Hepatocyte (in vitro differentiated cells): ENCODE data around the gene FHOD3. TPM values are rescaled to one million over a fixed set of nuclear protein-coding genes. Genes with fewer than 3 reads are reported as not detected.

Source experiments
- DNase-seq: peaks from one replicate; pipeline ENCODE4 v3.0.0-alpha.2; 2016; ENCODE audit warnings: low spot score
- H2AFZ ChIP-seq: fragments of 200-600 bp; sonication (generic); 2 replicates; pipeline ENCODE4 v1.6.0; 2016; ENCODE audit warnings: antibody characterized with exemption, mild to moderate bottlenecking
- H3K27ac ChIP-seq: fragments of 200-600 bp; sonication (generic); 2 replicates; pipeline ENCODE4 v1.5.1; 2016; ENCODE audit warnings: mild to moderate bottlenecking
- H3K27me3 ChIP-seq: fragments of 200-600 bp; sonication (generic); 2 replicates; pipeline ENCODE4 v1.6.1; 2016
- H3K36me3 ChIP-seq: fragments of 200-600 bp; sonication (generic); replicated peaks from 2 replicates; pipeline ENCODE4 v1.5.1; 2016; ENCODE audit warnings: low read depth; ENCODE audit not compliant: insufficient read depth
- H3K4me1 ChIP-seq: fragments of 200-600 bp; sonication (generic); 2 replicates; pipeline ENCODE4 v1.5.1; 2016; ENCODE audit warnings: mild to moderate bottlenecking, moderate library complexity; ENCODE audit not compliant: insufficient read depth
- H3K4me2 ChIP-seq: fragments of 200-600 bp; sonication (generic); 2 replicates; pipeline ENCODE4 v1.6.0; 2016
- H3K4me3 ChIP-seq: fragments of 200-600 bp; sonication (generic); 2 replicates; pipeline ENCODE4 v1.5.1; 2016; ENCODE audit warnings: mild to moderate bottlenecking
- H3K79me2 ChIP-seq: fragments of 200-600 bp; sonication (generic); 2 replicates; pipeline ENCODE4 v1.6.0; 2017; ENCODE audit warnings: mild to moderate bottlenecking
- H3K9me2 ChIP-seq: fragments of 200-600 bp; sonication (generic); replicated peaks from 2 replicates; pipeline ENCODE4 v1.6.0; 2017; ENCODE audit warnings: mild to moderate bottlenecking; ENCODE audit not compliant: insufficient read depth
- H3K9me3 ChIP-seq: fragments of 200-600 bp; sonication (generic); 2 replicates; pipeline ENCODE4 v1.5.1; 2016; ENCODE audit warnings: low read depth, mild to moderate bottlenecking
- H4K20me1 ChIP-seq: fragments of 200-600 bp; sonication (generic); 2 replicates; pipeline ENCODE4 v1.6.0; 2016; ENCODE audit warnings: mild to moderate bottlenecking; ENCODE audit not compliant: insufficient read depth, poor library complexity, severe bottlenecking
- CTCF ChIP-seq: fragments of 200-600 bp; sonication (generic); IDR thresholded peaks from 2 replicates; pipeline ENCODE4 v1.5.1; 2016; ENCODE audit warnings: antibody characterized with exemption, mild to moderate bottlenecking; ENCODE audit not compliant: poor library complexity
- EZH2 ChIP-seq: fragments of 200-600 bp; sonication (generic); IDR thresholded peaks from 2 replicates; pipeline ENCODE4 v1.6.1; 2016; ENCODE audit warnings: antibody characterized with exemption, mild to moderate bottlenecking, borderline replicate concordance
- EZH2phosphoT487 ChIP-seq: fragments of 200-600 bp; sonication (generic); IDR thresholded peaks from one replicate; pipeline ENCODE4 v1.6.1; 2018; ENCODE audit warnings: antibody characterized with exemption, mild to moderate bottlenecking, low read depth, moderate library complexity; ENCODE audit not compliant: unreplicated experiment, severe bottlenecking
- WGBS: methylation state at CpG from one replicate; pipeline ENCODE4 v1.1.6; 2016; ENCODE audit warnings: low lambda C conversion rate; ENCODE audit errors: missing lambda C conversion rate; 5-methylcytosine and 5-hydroxymethylcytosine counted together
- polyA plus RNA-seq: library from polyadenylated mRNA; unstranded; fragments of >200 nt; fragmentation: Nextera tagmentation; extraction: Ambion mirVana; gene quantifications from 2 replicates; pipeline ENCODE4 v1.2.1, GENCODE V29; 2016
- total RNA-seq: library from RNA; depleted of rRNA; stranded (reverse); fragments of >200 nt; gene quantifications from 2 replicates; pipeline ENCODE4 v1.2.3, GENCODE V29; 2014

Gene FHOD3
- total and polyA plus RNA-seq, 2 experiments from 2014 or later = 1.7 to 2.7 TPM

GRCh38 chr18:36490897-36491296 is 193.4 kb downstream of the FHOD3 start:
- WGBS = 90% methylated on average over 4 of the region's 4 CpGs
- H3K4me3 ChIP-seq = no peak overlapping the region
- no peaks in the 10 kb centered on the region for H3K4me1 ChIP-seq
- H2AFZ ChIP-seq = no peak overlapping the region
- no peaks in the 10 kb centered on the region for H3K27me3 ChIP-seq
- no peak for DNase-seq
- no peak overlapping the region for H3K4me2 ChIP-seq
- no peak overlapping the region for H3K27ac ChIP-seq
- no peaks in the 10 kb centered on the region for H4K20me1 ChIP-seq
- no peaks in the 10 kb centered on the region for H3K79me2 ChIP-seq
- no peaks in the 10 kb centered on the region for H3K9me3 ChIP-seq
- H3K9me2 ChIP-seq = no peaks in the 10 kb centered on the region
- H3K36me3 ChIP-seq = no peaks in the 10 kb centered on the region
- TF ChIP-seq CTCF (no peak), EZH2 (no peak), EZH2phosphoT487 (no peak)

GRCh38 chr18:36492604-36493329 is 195.3 kb downstream of the FHOD3 start:
- TF ChIP-seq EZH2 = no peak
- no peak for TF ChIP-seq CTCF
- TF ChIP-seq EZH2phosphoT487 = no peak
- H3K4me3 ChIP-seq = no peak overlapping the region
- H3K9me2 ChIP-seq = no peaks in the 10 kb centered on the region
- no peak for DNase-seq
- H2AFZ ChIP-seq = no peak overlapping the region
- H3K9me3 ChIP-seq = no peaks in the 10 kb centered on the region
- no peaks in the 10 kb centered on the region for H4K20me1 ChIP-seq
- no peaks in the 10 kb centered on the region for H3K79me2 ChIP-seq
- H3K27me3 ChIP-seq = no peaks in the 10 kb centered on the region
- H3K4me2 ChIP-seq = no peak overlapping the region
- H3K36me3 ChIP-seq = no peaks in the 10 kb centered on the region
- WGBS = 93% methylated on average over 6 of the region's 6 CpGs
- H3K27ac ChIP-seq = peak overlapping the region; percentile 53
- no peaks in the 10 kb centered on the region for H3K4me1 ChIP-seq

GRCh38 chr18:36493349-36494159 is 196.0 kb downstream of the FHOD3 start:
- H3K27me3 ChIP-seq = no peaks in the 10 kb centered on the region
- H3K9me3 ChIP-seq = no peaks in the 10 kb centered on the region
- H3K4me3 ChIP-seq = no peak overlapping the region
- no peaks in the 10 kb centered on the region for H3K36me3 ChIP-seq
- TF ChIP-seq CTCF (no peak), EZH2 (no peak), EZH2phosphoT487 (no peak)
- no peaks in the 10 kb centered on the region for H3K9me2 ChIP-seq
- H2AFZ ChIP-seq = no peak overlapping the region
- 61% methylated on average over 15 of the region's 15 CpGs for WGBS
- H4K20me1 ChIP-seq = no peaks in the 10 kb centered on the region
- no peaks in the 10 kb centered on the region for H3K79me2 ChIP-seq
- H3K4me2 ChIP-seq = no peak overlapping the region
- no peaks in the 10 kb centered on the region for H3K4me1 ChIP-seq
- peak; percentile 75 for DNase-seq
- peak overlapping the region; percentile 53 for H3K27ac ChIP-seq
